ENCODE data around the gene PLEKHA5.

The PLEKHA5 gene

DNA sequence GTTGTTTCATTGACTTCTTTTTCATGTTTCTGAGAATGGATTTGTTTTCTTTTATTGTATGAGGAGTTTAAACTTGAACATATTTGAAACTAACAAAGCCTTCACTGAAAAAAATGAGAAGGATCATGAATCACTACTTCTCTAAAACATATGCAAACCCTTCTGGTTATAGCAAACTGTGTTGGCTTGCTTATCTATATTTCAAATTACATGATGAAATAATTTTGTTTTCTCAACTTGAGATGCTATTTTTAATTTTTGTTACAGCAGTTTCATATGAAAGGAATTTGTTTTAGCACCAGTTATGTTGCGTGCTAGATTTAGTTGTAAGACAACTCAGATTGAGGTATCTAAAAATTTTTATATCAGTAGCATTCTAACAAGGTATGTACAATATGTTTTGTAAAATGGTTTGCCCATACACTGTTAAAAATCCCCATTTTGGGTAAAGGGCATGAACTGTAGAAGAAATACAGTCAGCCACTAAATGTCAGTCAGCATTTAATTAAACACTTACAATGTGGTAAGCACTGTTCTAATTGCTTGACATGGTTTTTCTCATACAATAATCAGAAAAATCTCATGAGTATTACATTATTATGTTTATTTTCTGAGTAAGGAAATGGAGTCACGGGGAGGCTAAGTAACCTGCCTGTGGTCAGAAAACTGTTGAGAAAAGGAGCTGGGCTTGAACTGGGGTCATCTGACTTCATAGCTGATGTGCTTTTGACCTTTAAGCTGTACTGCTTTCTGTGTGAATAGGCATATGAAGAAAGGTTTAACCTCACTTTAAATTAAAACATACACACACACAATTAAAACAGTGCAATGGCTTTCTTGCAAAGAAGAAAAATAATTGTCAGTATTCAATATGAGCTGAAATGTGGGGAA, 105.7 kb downstream of the PLEKHA5 start:
- no peak for DNase-seq

DNA sequence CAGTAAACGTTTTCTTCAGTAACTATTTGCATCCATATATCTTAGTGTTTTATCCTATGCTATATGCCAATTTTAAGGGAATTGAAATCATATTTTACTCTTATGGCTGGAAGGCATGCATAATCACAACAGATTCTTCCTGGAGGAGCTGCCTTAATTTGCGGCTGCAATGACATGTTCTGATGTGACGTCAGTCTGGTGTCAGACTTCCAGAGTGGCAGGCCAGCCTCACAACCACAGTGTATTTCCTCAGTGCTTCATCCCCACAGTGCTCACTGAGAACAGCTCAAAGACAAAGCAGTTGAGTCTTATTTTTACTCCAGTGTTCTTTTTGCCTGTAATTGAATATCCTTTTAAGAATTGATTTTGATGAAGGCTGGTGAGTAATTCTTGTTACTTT, 107.1 kb downstream of the PLEKHA5 start:
- no peak for DNase-seq

DNA sequence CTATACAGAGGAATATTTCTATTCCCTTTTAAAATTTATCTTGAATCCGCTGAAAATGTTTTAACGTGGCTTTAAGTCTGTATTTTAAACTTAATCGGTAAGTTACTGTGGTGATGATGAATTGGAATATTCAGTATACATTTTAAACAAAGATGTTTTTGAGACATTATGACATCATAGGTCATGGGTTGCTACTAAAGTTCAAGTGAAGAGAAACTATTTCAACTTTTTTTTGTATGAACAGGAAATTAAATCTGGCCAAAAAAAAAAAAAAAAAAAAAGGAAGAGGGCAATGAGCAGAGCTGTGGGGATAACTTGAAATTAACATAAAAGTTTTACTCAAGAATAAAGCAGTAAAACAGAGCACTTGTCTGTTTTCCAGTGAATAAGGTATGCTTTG, 109.0 kb downstream of the PLEKHA5 start:
- no peak for DNase-seq

DNA sequence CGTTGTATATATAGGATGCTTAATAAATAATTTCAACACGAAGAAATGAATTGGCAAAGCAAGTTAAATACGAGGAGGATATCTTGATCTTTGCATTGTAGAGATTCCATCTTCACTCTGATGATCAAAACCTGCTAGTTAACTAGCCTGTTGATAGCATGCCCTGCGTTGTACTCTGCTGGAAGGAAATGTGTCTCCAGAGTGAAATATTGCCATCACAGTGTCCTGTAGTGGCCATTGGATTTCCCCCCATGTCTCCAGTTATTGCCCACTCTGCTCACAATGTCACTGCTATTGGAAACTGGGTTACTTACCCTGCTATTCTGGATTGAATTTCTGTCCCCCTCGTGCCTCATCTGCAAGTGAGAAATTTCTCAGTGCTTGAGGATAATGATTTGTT, 109.6 kb downstream of the PLEKHA5 start:
- DNase-seq: no peak

- no peak for DNase-seq
Measured at GRCh38 chr12:19239616-19240234, 110.2 kb downstream of the PLEKHA5 start.

DNA sequence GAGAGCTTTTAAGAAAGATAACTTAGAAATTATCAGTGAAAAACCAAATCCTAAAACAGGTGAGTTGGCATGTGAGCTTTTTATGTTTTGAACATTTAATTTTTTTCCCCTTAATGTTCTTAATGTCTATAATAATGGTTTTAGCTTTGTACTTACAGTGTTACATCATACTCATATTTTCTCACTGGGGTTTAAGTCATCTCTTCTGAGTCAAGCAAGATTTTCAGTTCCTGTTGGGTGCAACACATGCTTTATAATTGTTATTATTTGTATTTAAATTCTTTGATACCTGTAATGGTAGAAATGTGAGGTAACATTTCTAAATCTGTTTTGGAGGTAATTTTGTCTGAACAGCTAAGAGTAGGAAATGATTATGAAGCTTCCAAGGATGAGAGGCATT, 113.0 kb downstream of the PLEKHA5 start:
- no peak for DNase-seq

DNA sequence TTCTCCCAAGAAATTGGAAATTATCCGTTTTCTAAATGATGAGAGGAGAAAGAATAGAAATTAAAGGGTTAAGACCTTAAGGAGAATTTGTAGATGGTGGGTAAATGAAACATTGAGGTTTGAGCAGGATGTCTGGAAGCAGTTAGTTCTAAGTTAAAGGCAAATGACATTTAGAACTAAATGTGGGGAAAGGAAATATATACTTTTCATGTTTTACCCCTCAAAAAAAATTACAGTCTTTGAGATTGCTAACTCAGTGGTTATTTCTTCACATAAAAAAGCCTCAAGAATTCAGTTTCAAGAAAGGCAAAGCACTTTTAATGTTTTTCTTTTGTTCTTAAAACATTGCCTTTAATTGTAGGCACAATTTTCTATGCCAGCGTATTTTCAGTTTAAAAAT, 114.0 kb downstream of the PLEKHA5 start:
- no peak for DNase-seq

- no peak for DNase-seq
Measured at GRCh38 chr12:19244312-19244711, 114.8 kb downstream of the PLEKHA5 start.

- DNase-seq: no peak
Measured at GRCh38 chr12:19245106-19245505, 115.6 kb downstream of the PLEKHA5 start.

DNA sequence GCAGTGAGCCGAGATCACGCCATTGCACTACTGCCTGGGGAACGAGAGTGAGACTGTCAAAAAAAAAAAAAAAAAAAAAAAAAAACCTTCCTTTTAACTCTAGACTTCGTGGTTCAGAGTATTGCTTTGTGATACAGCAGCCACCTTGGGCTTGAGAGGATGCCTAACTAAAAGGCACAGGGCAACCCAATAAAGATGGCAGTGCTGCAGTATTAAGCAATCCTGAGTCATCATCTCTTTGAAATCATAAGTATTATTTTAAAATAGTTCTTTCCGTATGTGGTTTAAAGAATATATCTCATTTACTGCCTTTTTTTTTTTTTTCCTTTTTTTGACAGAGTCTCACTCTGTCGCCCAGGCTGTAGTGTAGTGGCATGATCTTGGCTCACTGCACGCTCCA, 116.1 kb downstream of the PLEKHA5 start:
- no peak for DNase-seq

GRCh38 chr12:19246933-19247332, 117.4 kb downstream of the PLEKHA5 start:
- DNase-seq: no peak

DNA sequence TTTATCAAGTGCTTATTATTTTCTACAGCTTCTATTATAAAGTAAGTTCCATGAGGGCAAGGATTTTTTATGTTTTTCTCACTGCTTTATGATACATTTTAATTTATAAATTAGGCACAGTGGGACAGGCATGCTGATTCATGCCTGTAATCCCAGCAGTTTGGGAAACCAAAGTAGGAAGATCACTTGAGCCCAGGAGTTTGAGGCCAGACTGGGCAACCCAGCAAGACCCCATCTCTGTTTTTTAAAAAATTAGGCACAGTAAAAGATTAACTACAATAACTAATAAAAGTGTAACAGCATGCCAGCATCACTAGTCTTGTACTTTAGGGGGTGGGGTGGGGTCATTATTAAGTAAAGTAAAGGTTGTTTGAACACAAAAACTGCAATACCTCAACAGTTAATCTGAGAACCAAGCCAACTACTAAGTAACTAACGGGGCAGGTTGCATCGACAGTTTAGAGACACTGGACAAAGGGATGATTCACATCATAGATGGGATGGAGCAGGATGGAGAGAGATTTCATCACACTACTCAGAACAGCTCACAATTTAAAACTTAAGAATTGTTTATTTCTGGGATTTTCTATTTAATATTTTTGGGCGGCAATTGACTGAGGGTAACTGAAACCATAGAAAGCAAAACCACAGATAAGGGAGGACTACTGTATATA, 119.5 kb downstream of the PLEKHA5 start:
- no peak for DNase-seq

DNA sequence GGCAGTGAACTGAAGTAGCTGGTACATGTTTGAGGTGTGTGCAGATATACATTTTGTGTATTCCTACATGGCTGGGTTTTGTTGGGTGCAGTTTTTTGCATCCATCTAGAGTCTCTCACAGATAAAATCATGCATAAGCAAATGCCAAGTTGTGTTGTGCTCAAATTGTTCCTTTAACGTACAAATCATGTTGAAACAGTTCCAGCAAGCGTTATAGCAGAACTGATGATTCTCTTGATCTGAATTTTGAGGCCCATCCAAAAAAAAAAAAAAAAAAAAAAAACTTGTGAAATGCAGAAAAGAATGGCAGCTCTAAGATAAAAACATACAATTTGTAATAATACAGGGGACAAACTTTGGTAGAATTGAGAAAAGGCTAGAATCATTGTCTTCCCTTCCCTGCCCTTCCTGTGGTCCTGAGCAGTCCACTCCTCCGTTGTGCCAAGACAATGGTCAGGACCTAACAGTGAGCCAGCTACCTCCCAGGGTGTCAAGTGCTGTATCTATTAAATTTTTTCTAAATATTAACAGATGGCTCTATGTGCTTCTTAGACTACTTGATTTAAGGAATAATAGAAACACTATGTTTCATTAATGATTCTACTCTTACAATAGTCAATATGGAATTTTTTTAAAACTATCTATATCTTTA, 122.1 kb downstream of the PLEKHA5 start:
- no peak for DNase-seq

DNA sequence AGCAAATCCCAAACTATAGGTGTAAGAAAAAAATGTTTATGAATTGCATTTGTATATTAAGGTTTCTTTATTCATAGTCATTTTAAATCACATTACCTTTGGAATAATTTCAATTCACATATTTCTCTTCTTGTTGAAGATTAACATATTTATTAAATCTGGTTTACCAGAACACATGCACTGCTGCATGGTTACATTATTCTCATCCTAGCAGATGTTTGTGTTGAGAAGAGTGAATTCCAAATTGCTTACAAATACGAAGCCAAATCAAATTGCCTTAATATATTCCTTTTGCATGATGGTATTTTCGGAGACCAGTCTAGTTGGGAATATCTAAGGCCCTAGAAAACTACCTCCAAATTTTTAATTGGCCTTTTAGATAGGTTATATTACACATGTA, 130.6 kb downstream of the PLEKHA5 start:
- DNase-seq: no peak

GRCh38 chr12:19261773-19262172, 132.2 kb downstream of the PLEKHA5 start:
- DNase-seq: no peak

GRCh38 chr12:19263672-19264071, 134.1 kb downstream of the PLEKHA5 start:
- DNase-seq: no peak

GRCh38 chr12:19273482-19274330, 144.2 kb downstream of the PLEKHA5 start:
- peak; percentile 85 for DNase-seq

DNA sequence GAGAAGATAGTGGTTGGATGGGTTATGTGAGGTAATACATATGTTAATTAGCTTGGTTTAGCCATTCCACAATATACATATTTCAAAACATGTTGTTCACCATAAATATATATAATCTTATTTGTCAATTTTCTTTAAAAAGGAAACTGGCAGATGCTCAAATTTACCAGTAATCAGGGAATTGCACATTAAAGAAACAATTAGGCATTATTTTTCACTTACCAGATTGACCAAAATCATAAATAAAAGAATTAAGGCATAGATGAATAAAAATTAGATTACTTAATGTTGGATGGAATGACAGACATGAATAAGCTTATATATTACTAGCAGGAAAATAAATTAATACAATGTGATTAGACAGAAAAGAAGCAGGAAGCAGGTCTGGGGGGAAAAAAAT, 147.2 kb downstream of the PLEKHA5 start:
- no peak for DNase-seq

DNA sequence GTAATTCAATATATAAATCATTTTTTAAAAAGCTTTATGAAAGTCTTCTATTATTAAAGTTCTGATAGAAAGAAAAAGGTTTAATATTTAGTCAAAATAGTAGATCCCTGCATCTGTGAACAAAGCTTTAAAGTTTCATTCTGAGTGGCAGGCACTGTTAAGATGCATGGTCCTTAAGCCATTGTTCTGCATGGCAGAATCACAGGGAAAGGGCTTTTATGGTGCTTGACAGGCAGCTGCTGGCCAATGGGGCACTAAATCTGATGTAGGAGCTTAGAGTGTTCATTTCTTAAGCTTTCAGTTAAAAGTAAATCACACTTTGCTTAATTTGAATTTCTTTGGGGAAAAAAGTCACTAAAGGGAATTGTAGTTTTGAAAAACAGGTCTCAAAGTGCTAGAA, 148.2 kb downstream of the PLEKHA5 start:
- DNase-seq: no peak

GRCh38 chr12:19278407-19278806, 148.9 kb downstream of the PLEKHA5 start:
- DNase-seq: no peak

DNA sequence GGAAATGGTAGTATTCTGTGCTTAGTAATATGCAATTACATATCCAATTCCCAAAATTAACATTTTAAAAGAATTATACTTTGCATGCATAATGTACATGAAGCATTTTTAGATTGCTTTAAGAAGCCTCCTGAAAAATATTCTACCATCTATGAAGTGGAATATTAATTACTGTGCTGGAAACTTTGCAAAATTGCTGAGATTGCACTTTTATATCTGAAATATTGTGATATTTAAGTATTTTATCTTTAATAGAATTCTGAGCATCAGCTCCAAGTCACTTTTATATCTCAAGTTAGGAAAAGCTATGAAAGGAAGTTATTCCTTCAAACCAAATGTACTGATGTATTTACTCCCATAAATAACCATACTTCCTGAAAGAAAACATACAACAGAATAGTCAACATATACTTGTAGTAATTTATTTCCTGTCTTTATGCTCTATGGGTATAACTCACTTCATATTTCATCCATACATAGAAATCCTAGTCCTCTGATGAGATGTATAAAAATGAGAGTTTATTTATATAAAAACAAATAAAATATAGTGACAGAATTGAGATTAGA, 152.7 kb downstream of the PLEKHA5 start:
- no peak for DNase-seq

GRCh38 chr12:19284658-19285057, 155.1 kb downstream of the PLEKHA5 start:
- DNase-seq: no peak
